GM19025 (cell line): ENCODE data around the gene STK32B.

ENCODE experiments used
- ATAC-seq: cut with Tn5 transposase; IDR thresholded peaks from one replicate; pipeline ENCODE4 v1.9.1; 2021; ENCODE audit warnings: mild to moderate bottlenecking, low read depth, moderate library complexity; ENCODE audit not compliant: unreplicated experiment

STK32B gene

GRCh38 chr4:5545271-5545670 lies 494.0 kb downstream of the STK32B start:
- no peak for ATAC-seq

GRCh38 chr4:5547651-5548249 lies 496.5 kb downstream of the STK32B start:
- ATAC-seq, result no peak
